ENCODE data around the gene APIP. TPM values are rescaled to one million over a fixed set of nuclear protein-coding genes. Genes with fewer than 3 reads are reported as not detected.
"Not testable (repeated sequence)": the region's sequence is repeated elsewhere in the genome, so short reads cannot be mapped to it uniquely, and the experiment has no call there.

APIP gene
- total RNA-seq, 4 donors from 2014 or later: 35.6 to 54.3 (median 39.0) TPM

DNA sequence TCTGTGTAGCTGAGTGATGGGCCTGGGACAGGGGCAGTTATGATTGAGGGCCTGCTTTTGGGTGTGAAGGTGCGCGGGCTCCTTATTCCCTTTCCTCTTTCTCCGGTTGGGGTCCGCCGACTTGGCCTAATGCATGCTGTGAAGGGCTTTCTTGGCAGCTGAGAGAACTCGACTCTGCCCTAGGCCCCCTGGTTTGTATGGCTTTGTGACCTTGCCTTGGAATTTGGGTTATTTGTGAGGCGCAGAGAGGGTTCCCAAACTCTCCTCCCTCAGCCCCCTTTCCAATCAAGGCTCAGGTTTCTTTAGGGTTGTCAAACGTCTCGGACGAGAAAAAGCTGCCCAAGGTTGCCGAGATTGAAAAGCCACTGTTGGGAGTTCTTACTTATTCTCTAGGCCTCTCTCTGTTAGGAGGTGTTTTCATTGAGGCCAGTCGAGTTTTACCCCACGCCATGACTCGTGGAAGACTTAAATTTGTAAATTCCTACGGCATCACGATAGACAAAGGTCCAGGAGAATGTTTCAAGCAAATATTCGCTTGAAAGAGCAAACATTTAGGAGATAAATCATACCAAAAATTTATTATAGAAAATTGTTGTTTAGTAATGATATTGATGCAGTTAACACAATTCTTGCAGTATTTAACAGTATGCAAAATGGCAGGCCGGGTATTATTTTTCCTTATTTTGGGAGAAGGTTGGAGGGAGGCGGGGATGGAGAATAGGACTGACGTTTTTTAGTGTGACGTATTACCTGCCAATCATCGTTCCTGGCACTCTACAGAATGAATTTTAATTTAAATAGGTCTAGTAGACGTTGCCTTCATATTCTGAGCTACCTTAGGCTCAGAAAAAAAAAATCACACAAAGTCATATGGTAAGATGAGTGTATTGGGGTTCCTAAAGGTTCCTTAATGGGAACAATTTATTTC is 928 bp upstream of the APIP start:
- Histone ChIP-seq H3K9me3 (no peaks in the 10 kb centered on the region), H3K36me3 (no peaks in the 10 kb centered on the region), H3K4me1 (peaks cover 15 to 16% of the 10 kb centered on the region in 2 donors), H3K27me3 (no peaks in the 10 kb centered on the region), H3K4me3 (replicated peaks in 1 of 3) (peak overlapping the region; percentile 83 to 91 (median 86)), H3K27ac (peak overlapping the region; percentile 83 to 96 (median 94))
- DNase-seq: no peak
- intact Hi-C loops (cut with DNase I): no loop called here
- WGBS, 2 donors: 14 to 18% methylated on average over 23 of the region's 23 CpGs
- TF ChIP-seq CTCF (IDR thresholded peaks at IDR 0.05) (no peak), POLR2A (IDR thresholded peaks at IDR 0.05) (no peak)

GRCh38 chr11:34915136-34916014 is 804 bp downstream of the APIP start:
- intact Hi-C loops (cut with DNase I): no loop called here
- 7 to 11% methylated on average over 25 to 30 of the region's 34 CpGs for WGBS, 2 donors

GRCh38 chr11:34913556-34913955 is 2.6 kb downstream of the APIP start:
- DNase-seq; H3K27me3 ChIP-seq; H3K27ac ChIP-seq; H3K4me3 ChIP-seq (replicated peaks in 1 of 3); H3K36me3 ChIP-seq; H3K9me3 ChIP-seq; intact Hi-C loops (cut with DNase I): not testable (repeated sequence)
- 94 to 98% methylated on average over 10 of the region's 10 CpGs for WGBS, 2 donors
- peaks cover 15 to 19% of the 10 kb centered on the region in 2 donors for H3K4me1 ChIP-seq

More at GRCh38 chr11:34915136-34916014, 804 bp downstream of the APIP start:
- H3K9me3 ChIP-seq: no peaks in the 10 kb centered on the region
- H3K36me3 ChIP-seq: no peaks in the 10 kb centered on the region
- no peaks in the 10 kb centered on the region for H3K27me3 ChIP-seq
- H3K4me3 ChIP-seq (replicated peaks in 1 of 3): peak overlapping the region; percentile 46 to 91 (median 86)
- DNase-seq: no peak
- H3K4me1 ChIP-seq: peaks cover 15 to 16% of the 10 kb centered on the region in 2 donors
- no peak for TF ChIP-seq CTCF (IDR thresholded peaks at IDR 0.05)
- H3K27ac ChIP-seq: peak overlapping the region; percentile 83 to 96 (median 94)

- no peak overlapping the region for H3K27ac ChIP-seq
- no peaks in the 10 kb centered on the region for H3K27me3 ChIP-seq
- 78 to 84% methylated on average over 2 of the region's 2 CpGs for WGBS, 2 donors
- no peaks in the 10 kb centered on the region for H3K9me3 ChIP-seq
- peaks cover 0 to 9% of the 10 kb centered on the region in 2 donors for H3K4me1 ChIP-seq
- intact Hi-C loops (cut with DNase I): no loop called here
- no peaks in the 10 kb centered on the region for H3K36me3 ChIP-seq
- DNase-seq: no peak
- TF ChIP-seq POLR2A (IDR thresholded peaks at IDR 0.05) (no peak), CTCF (IDR thresholded peaks at IDR 0.05) (no peak)
- H3K4me3 ChIP-seq (replicated peaks in 1 of 3): no peak overlapping the region
Measured at GRCh38 chr11:34911676-34912075, 4.5 kb downstream of the APIP start.

DNA sequence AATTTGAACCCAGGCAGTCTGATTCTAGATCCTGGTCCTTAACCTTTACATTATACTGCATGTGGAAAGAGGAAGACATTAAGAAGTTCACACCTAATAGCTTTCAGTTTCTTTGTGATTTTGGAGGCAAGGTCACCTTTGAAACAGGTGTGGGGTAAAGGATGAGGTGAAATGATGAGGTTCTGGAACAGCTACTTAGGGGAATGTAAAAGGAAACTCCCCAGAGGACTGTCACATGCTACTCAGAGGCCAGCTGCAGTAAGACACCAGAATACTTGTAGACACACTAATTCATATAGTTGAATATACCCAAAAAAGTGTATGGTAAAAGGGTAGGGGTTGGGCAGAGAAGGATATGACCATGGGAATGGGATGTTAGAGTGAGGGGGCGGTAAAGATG is 5.4 kb downstream of the APIP start:
- no peak for TF ChIP-seq POLR2A (IDR thresholded peaks at IDR 0.05)
- no peak for TF ChIP-seq CTCF (IDR thresholded peaks at IDR 0.05)
- Histone ChIP-seq H3K36me3 (no peaks in the 10 kb centered on the region), H3K27me3 (no peaks in the 10 kb centered on the region), H3K4me1 (peaks cover 0 to 9% of the 10 kb centered on the region in 2 donors), H3K4me3 (replicated peaks in 1 of 3) (no peak overlapping the region), H3K9me3 (no peaks in the 10 kb centered on the region), H3K27ac (no peak overlapping the region)
- WGBS, 2 donors: 100% methylated on average over 1 of the region's 1 CpG
- DNase-seq: no peak
- intact Hi-C loops (cut with DNase I): no loop called here

All from thyroid gland (tissue), 4 donors.